Activated CD4-positive, alpha-beta T cell treated with anti-CD3 and anti-CD28 coated beads for 24 hours (primary cell): ENCODE results near the gene USP47.

Source experiments
- DNase-seq, 2 donors: peaks; one replicate each; pipeline ENCODE4 v3.0.0-alpha.2; 2020; ENCODE audit warnings: low read depth in 2 of 2

USP47 gene

DNA sequence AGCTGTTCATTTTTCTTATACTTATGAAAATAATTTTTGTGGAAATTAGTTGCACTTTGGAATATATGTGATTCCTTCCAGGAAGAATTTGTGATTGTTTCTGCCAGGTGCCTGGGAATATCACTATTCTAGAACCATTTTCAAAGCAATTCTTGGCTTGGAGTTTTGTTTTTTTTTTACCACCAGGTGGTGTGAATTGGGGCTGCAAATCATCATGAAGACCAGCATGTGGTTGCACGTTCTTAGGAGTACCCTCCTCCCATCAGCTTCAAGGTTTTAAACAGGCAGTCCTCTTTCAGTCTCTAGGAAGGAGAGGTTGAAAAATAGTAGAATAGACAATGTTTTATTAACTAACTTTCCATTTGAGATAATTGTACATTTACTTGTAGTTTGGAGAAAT lies 25.9 kb downstream of the USP47 start:
- DNase-seq, result no peak

DNA sequence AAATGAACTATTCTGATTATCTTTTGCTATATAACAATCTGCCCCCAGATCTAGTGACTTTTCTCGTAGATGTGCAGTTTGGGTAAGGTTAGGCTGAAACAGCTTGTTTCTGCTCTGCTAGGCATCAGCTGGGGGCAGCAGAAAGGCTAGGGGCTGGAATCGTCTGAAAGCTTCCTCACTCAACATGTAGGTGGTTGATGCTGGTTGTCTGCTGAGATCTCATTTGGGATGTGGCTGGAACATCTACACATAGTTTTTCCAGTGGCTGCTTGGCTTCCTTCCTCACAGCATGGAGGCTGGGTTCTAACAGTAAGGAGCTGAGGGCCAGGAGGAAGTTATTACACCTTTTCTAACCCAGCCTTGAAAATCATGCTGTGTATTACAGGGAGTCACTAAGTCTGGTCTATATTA lies 30.2 kb downstream of the USP47 start:
- no peak for DNase-seq

DNA sequence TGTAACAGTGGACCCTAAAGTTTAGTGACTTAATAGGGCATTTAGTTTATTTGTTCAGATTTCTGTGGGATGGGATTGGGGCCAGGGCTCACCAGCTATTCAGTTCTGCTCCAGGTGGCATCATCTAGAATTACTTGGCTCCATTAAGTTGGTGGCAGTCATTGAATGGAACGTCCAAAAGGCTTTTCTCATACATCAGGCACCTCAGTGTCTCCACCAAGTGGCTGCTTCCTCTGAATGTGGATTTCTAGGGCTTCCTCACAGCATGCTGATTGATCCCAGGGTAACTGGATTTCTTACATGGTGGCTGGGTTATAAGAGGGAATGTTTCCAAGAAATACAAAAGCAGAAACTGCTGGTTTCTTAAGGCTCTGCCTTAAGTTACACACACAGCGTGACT lies 34.7 kb downstream of the USP47 start:
- DNase-seq, result no peak

GRCh38 chr11:11880179-11880578 lies 38.4 kb downstream of the USP47 start:
- DNase-seq, result no peak

GRCh38 chr11:11882539-11882938 lies 40.8 kb downstream of the USP47 start:
- DNase-seq, result no peak

DNA sequence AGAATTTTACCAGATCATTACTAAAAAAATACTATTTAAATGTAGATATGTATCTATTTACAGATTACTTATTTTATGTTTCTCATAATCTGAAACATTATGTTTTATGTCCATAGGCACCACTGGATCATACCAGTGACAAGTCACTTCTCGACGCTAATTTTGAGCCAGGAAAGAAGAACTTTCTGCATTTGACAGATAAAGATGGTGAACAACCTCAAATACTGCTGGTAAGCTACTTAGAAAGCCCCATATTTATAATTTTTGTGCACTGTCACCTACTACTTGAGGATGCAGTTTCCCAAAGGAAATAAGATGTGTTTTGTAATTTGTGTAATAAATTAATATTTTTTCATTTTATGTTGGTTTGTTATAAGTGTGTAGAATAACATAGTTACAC lies 42.6 kb downstream of the USP47 start:
- DNase-seq, result no peak

GRCh38 chr11:11884774-11885481 lies 43.2 kb downstream of the USP47 start:
- no peak for DNase-seq

DNA sequence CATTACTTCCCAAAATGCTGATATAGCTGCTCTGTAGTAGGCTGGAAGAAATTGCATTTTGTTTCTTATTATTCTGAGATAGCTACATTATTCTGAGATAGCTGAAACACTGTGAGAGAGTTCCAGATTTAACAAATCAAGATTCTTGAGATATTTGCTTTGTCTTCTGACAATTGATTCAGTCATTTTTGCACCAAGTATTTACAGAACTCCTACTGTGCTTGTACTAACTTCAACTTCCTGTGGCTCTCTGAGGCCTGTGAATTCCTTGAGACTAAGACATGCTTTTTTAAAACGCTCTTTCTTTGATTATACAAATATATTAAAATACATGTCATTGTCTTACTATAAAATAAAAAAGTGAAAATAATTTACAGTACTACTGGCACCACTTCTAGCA lies 52.7 kb downstream of the USP47 start:
- no peak for DNase-seq

GRCh38 chr11:11895672-11896071 lies 53.9 kb downstream of the USP47 start:
- DNase-seq, result no peak

- DNase-seq, result no peak
These were observed 56.9 kb downstream of the USP47 start for GRCh38 chr11:11898648-11899047.

DNA sequence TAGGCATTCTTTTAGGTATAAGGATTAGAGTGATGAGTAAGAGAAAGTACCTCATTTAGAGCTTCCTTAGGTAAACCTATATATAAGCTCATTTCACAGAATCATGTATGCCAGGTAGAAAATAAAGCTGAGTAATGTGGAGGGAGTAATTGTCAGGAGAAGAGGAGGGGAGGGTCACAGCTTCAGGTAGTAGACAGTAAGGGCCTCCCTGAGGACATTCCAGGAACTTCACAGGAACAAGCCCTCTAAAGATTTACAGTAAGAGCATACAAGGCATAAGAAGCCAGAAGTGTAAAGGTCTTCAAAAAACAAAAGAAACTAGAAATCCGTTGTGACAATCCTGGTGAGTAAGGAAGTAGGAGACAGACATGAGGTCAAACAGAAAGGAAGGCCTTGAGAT lies 57.6 kb downstream of the USP47 start:
- no peak for DNase-seq

DNA sequence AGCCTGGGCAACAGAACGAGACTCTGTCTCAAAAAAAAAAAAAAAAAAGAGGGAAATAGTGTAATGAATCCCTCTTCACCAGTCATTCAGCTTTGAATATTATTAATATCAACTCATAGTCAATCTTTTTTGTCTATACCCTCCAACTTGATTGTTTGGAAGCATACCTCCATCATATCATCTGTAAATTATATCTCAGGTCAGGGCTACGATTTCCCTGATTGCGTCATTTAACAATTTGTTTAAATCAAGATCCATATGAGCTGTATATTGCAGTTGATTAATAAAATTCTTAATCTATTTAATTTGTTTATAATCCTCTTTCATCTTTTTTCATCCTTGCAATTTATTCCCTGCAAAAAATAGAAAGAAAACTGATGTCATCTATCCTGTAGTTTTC lies 60.2 kb downstream of the USP47 start:
- no peak for DNase-seq

- DNase-seq, result no peak
These were observed 68.0 kb downstream of the USP47 start for GRCh38 chr11:11909727-11910126.

DNA sequence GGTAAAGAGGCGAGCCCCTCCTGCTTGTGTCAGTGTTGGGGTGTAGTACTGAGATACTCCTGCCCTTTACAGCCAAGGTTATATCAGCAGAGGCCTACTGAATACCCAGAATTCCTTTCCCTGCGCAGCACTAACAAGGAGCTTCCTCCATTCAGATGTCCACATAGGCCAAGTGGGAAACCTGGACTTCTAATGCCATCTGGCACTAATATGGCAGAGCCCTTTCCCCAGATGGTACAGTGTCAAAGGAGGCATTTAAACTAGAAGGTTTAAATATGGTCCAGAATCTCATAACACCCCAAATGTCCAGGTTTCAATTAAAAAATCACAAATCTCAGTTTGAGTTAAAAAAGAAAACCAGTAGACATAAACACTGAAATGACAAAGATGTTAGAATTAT lies 68.8 kb downstream of the USP47 start:
- DNase-seq, result no peak

DNA sequence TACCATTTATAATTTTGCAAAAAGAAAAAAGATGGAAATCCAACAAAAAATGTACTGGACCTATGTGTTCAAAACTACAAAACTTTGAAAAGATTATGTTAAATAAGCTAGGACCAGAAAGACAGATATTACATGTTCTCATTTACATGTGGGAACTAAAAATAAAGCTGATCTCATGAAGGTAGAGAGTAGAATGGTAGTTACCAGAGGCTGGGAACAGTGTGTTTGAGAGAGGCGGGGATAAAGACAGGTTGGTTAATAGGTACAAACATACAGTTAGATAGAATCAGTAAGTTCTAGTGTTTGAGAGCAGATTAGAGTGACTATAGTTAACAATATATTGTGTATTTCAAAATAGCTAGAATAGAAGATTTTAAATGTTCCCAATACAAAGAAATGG lies 71.6 kb downstream of the USP47 start:
- no peak for DNase-seq

- DNase-seq, result no peak
These were observed 73.9 kb downstream of the USP47 start for GRCh38 chr11:11915625-11916024.

GRCh38 chr11:11916981-11917399 lies 75.2 kb downstream of the USP47 start:
- DNase-seq, result no peak

GRCh38 chr11:11923828-11924227 lies 82.1 kb downstream of the USP47 start:
- DNase-seq, result no peak

DNA sequence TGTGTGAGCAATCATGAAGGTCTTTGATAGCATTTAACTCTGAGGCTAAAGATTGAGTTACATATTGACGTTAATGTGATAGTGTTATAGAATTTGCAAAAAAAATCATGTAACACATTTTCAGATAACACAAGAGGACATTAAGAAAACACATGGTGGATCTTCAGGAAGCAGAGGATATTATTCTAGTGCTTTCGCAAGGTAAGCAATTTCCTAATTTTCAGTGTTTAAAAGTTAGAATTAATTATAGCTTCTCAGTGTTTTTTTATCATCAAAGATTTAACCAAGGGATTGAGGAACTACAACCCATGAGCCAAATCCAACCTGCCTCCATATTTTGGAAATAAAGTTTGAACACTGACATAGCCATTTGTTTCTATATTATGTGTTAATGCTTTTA lies 88.1 kb downstream of the USP47 start:
- DNase-seq, result no peak

DNA sequence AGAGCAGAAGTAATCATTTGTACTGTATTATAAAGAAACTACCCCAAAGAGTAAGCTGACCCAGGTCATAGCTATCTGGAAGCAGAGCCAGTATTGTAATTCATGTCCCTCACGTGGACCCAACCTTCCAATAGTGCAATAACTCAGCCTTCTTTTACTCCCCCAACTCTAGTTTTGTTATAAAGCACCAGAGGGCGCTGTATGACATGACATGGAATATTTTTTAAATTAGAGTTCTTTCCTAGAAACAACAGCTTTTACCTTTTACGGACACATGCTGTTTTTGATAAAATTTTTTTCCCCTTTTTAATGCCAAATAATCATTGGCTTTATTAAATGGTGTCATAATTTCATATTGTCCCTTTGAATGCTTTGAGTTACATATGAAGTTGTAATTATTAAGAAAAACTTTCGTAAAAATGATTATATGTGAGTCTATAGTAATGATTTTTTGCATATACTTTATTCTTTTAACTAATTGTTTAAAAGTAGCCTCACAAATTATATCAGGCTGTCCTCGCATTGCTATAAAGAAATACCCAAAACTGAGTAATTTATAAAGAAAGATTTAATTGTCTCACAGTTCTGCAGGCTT lies 89.8 kb downstream of the USP47 start:
- no peak for DNase-seq

DNA sequence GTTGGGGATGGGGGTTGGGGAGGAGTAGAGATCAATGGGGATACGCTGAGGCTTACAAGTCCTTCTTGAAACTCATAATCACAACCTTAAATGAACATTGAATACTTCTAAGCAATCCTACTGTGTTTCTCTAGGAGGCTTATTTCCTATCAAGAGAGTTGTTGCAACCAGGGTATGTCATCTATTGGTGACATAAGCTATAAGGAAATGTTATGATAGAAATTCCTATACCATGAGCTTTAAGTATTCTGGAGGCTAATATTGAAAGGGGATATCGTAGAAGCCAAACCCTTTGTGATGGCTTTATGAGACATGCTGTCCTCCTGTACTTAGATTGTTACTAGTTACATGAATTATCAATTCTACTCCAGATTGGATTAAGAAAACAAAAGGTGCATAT lies 93.8 kb downstream of the USP47 start:
- DNase-seq, result no peak

DNA sequence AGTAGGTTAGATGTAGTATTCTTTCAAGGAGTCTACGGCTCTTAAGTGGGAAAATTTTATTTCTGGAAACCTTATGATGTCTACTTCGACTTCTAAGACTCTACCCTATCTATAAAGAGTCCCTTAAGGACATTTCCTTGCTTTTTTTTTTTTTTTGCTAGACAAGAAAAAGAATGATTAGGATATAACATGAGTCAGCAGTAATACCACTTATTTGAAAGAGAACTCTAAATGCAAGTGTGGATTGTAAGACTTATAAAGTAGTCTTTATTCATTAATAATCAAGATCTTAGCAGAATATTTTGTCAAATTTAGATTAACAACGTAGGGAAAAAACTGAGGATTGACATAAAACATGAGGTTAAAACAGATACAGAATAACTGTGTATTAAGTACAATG lies 95.7 kb downstream of the USP47 start:
- DNase-seq, result no peak

DNA sequence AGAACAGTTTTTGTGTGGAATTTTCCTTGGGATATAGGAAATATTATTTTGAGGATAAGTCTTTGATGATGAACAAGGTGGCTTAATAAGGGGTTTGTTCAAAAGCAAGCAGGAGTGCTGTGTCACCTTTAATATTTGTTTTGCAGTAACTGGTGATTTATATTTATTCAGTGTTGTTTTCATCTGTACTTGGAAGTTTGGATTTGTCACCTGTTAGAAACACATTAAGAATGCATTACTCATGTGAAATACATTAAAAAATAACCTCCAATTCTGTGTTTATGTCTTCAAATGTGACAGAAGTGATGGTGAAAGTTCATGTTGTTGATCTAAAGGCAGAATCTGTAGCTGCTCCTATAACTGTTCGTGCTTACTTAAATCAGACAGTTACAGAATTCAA lies 96.2 kb downstream of the USP47 start:
- DNase-seq, result no peak

- DNase-seq, result no peak
These were observed 98.8 kb downstream of the USP47 start for GRCh38 chr11:11940551-11940950.
